Suppressor macrophage treated with lipopolysaccharide for 4 hours (primary cell): Measurements from ENCODE around the gene ATP10B.

Source experiments
- DNase-seq: peaks from one replicate; pipeline ENCODE4 v3.0.0-alpha.2; 2020

Gene ATP10B

GRCh38 chr5:160547061-160547460, 304.9 kb downstream of the ATP10B start:
- no peak for DNase-seq

- DNase-seq: no peak
These were observed 306.2 kb downstream of the ATP10B start for GRCh38 chr5:160545832-160546231.

- DNase-seq: no peak
These were observed 308.6 kb downstream of the ATP10B start for GRCh38 chr5:160543395-160543794.

GRCh38 chr5:160542840-160543239, 309.2 kb downstream of the ATP10B start:
- DNase-seq: no peak

- DNase-seq: no peak
These were observed 309.7 kb downstream of the ATP10B start for GRCh38 chr5:160542281-160542680.

GRCh38 chr5:160539431-160539830, 312.6 kb downstream of the ATP10B start:
- no peak for DNase-seq

- DNase-seq: no peak
These were observed 314.1 kb downstream of the ATP10B start for GRCh38 chr5:160537940-160538339.

- no peak for DNase-seq
These were observed 314.9 kb downstream of the ATP10B start for GRCh38 chr5:160537116-160537515.

- DNase-seq: no peak
These were observed 317.1 kb downstream of the ATP10B start for GRCh38 chr5:160534914-160535313.

GRCh38 chr5:160534125-160534524, 317.9 kb downstream of the ATP10B start:
- DNase-seq: no peak

- no peak for DNase-seq
These were observed 326.3 kb downstream of the ATP10B start for GRCh38 chr5:160525471-160526261.

- DNase-seq: no peak
These were observed 327.2 kb downstream of the ATP10B start for GRCh38 chr5:160524827-160525226.

GRCh38 chr5:160523502-160524163, 328.4 kb downstream of the ATP10B start:
- no peak for DNase-seq

- DNase-seq: no peak
These were observed 330.7 kb downstream of the ATP10B start for GRCh38 chr5:160521392-160521663.

- DNase-seq: no peak
These were observed 331.2 kb downstream of the ATP10B start for GRCh38 chr5:160520609-160521391.

GRCh38 chr5:160516696-160517530, 335.1 kb downstream of the ATP10B start:
- no peak for DNase-seq

- no peak for DNase-seq
These were observed 337.1 kb downstream of the ATP10B start for GRCh38 chr5:160514866-160515265.

- DNase-seq: no peak
These were observed 337.8 kb downstream of the ATP10B start for GRCh38 chr5:160514191-160514590.

GRCh38 chr5:160513485-160513884, 338.5 kb downstream of the ATP10B start:
- DNase-seq: no peak
